Upper lobe of left lung (tissue), 4 donors: ENCODE data around the gene NR2C2.

Experiments
- EP300 ChIP-seq, 4 donors: sonication (generic); formaldehyde crosslinking; IDR thresholded peaks; one replicate each; pipeline ENCODE4 v1.5.1; 2017; ENCODE audit warnings: antibody characterized with exemption in 4 of 4, control low read depth in 2 of 4
- POLR2A ChIP-seq, 4 donors: fragments of 450-650 bp; IDR thresholded peaks; one replicate each; pipeline ENCODE4 v1.5.1; 2016 to 2017; ENCODE audit warnings: antibody characterized with exemption in 4 of 4, mild to moderate bottlenecking in 2 of 4
- POLR2AphosphoS5 ChIP-seq, 2 donors: sonication (generic); formaldehyde crosslinking; IDR thresholded peaks; one replicate each; pipeline ENCODE4 v1.5.1; 2017; ENCODE audit warnings: antibody characterized with exemption in 2 of 2
- TF ChIP-seq, protein P1 (sequence below), 6 experiments: fragments of 450-650 bp in 4 of 6; fragments of 200-600 bp in 2 of 6; sonication (generic) in 2 of 6; IDR thresholded peaks; one replicate each; pipeline ENCODE4 v1.5.1; 2016 to 2019; ENCODE audit warnings: antibody characterized with exemption in 6 of 6

DNA sequence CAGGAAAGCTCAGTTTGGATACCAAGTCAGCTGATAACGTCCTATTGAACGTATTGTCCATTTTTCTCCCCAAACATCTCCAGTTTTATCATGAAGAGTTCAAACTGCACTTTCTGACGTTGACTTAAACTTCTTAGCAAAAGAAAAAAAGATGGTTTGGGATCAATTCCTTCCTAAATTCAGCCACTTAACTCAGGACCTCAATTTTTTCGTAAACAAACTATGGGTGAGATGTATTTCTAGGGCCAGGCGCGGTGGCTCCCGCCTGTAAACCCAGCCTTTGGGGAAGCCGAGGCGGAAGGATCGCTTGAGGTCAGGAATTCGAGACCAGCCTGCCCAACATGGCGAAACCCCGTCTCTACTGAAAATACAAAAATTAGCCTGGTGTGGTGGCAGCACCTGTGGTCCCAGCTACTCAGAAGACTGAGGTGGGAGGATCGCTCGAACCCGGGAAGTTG is 118.2 kb downstream of the NR2C2 start:
- TF ChIP-seq, protein P1, sequence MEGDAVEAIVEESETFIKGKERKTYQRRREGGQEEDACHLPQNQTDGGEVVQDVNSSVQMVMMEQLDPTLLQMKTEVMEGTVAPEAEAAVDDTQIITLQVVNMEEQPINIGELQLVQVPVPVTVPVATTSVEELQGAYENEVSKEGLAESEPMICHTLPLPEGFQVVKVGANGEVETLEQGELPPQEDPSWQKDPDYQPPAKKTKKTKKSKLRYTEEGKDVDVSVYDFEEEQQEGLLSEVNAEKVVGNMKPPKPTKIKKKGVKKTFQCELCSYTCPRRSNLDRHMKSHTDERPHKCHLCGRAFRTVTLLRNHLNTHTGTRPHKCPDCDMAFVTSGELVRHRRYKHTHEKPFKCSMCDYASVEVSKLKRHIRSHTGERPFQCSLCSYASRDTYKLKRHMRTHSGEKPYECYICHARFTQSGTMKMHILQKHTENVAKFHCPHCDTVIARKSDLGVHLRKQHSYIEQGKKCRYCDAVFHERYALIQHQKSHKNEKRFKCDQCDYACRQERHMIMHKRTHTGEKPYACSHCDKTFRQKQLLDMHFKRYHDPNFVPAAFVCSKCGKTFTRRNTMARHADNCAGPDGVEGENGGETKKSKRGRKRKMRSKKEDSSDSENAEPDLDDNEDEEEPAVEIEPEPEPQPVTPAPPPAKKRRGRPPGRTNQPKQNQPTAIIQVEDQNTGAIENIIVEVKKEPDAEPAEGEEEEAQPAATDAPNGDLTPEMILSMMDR (IDR thresholded peaks at IDR 0.05): no peak
- TF ChIP-seq POLR2AphosphoS5 (IDR thresholded peaks at IDR 0.05): no peak
- TF ChIP-seq POLR2A (IDR thresholded peaks at IDR 0.05): no peak
- TF ChIP-seq EP300 (IDR thresholded peaks at IDR 0.05): no peak
